IPS-15b (cell line): ENCODE measurements around the gene RAB3C.

Experiments
- H3K27me3 ChIP-seq: one replicate; pipeline ENCODE4 v1.6.1; 2013; ENCODE audit warnings: low read length; ENCODE audit not compliant: control insufficient read depth, insufficient read depth
- H3K36me3 ChIP-seq: one replicate; pipeline ENCODE4 v1.6.1; 2013; ENCODE audit warnings: low read length; ENCODE audit not compliant: control insufficient read depth, insufficient read depth
- H3K4me1 ChIP-seq: one replicate; pipeline ENCODE4 v1.6.1; 2013; ENCODE audit warnings: mild to moderate bottlenecking, low read length; ENCODE audit not compliant: control insufficient read depth, insufficient read depth
- H3K4me3 ChIP-seq: one replicate; pipeline ENCODE4 v1.5.1; 2013; ENCODE audit warnings: low read depth, low read length
- H3K9ac ChIP-seq: one replicate; pipeline ENCODE4 v1.6.1; 2013; ENCODE audit warnings: low read depth, mild to moderate bottlenecking, low read length
- H3K9me3 ChIP-seq: one replicate; pipeline ENCODE4 v1.6.1; 2013; ENCODE audit warnings: mild to moderate bottlenecking, low read length; ENCODE audit not compliant: control insufficient read depth, insufficient read depth

Gene RAB3C

GRCh38 chr5:58849223-58849622, 266.3 kb downstream of the RAB3C start:
- Histone ChIP-seq H3K27me3 (no peaks in the 10 kb centered on the region), H3K4me3 (no peak overlapping the region), H3K36me3 (no peaks in the 10 kb centered on the region), H3K9ac (no peak overlapping the region), H3K4me1 (no peaks in the 10 kb centered on the region), H3K9me3 (no peaks in the 10 kb centered on the region)

- no peak overlapping the region for H3K4me3 ChIP-seq
These were observed 267.2 kb downstream of the RAB3C start for GRCh38 chr5:58849921-58850667.

GRCh38 chr5:58851153-58851552, 268.3 kb downstream of the RAB3C start:
- Histone ChIP-seq H3K36me3 (no peaks in the 10 kb centered on the region), H3K9me3 (no peaks in the 10 kb centered on the region), H3K9ac (no peak overlapping the region), H3K4me3 (no peak overlapping the region), H3K27me3 (no peaks in the 10 kb centered on the region), H3K4me1 (no peaks in the 10 kb centered on the region)

More at GRCh38 chr5:58849921-58850667, 267.2 kb downstream of the RAB3C start:
- no peaks in the 10 kb centered on the region for H3K27me3 ChIP-seq
- H3K9me3 ChIP-seq: no peaks in the 10 kb centered on the region
- H3K9ac ChIP-seq: no peak overlapping the region
- no peaks in the 10 kb centered on the region for H3K4me1 ChIP-seq
- H3K36me3 ChIP-seq: no peaks in the 10 kb centered on the region

GRCh38 chr5:58851571-58851970, 268.7 kb downstream of the RAB3C start:
- H3K9me3 ChIP-seq: no peaks in the 10 kb centered on the region
- no peaks in the 10 kb centered on the region for H3K27me3 ChIP-seq
- H3K36me3 ChIP-seq: no peaks in the 10 kb centered on the region
- H3K4me1 ChIP-seq: no peaks in the 10 kb centered on the region
- no peak overlapping the region for H3K9ac ChIP-seq
- no peak overlapping the region for H3K4me3 ChIP-seq

- H3K4me1 ChIP-seq: no peaks in the 10 kb centered on the region
- no peak overlapping the region for H3K4me3 ChIP-seq
- no peak overlapping the region for H3K9ac ChIP-seq
- H3K27me3 ChIP-seq: no peaks in the 10 kb centered on the region
- H3K36me3 ChIP-seq: no peaks in the 10 kb centered on the region
- no peaks in the 10 kb centered on the region for H3K9me3 ChIP-seq
These were observed 269.7 kb downstream of the RAB3C start for GRCh38 chr5:58852566-58852965.

GRCh38 chr5:58854441-58854840, 271.6 kb downstream of the RAB3C start:
- no peak overlapping the region for H3K4me3 ChIP-seq
- no peaks in the 10 kb centered on the region for H3K9me3 ChIP-seq
- H3K9ac ChIP-seq: no peak overlapping the region
- no peaks in the 10 kb centered on the region for H3K27me3 ChIP-seq
- H3K4me1 ChIP-seq: no peaks in the 10 kb centered on the region
- H3K36me3 ChIP-seq: no peaks in the 10 kb centered on the region

- no peaks in the 10 kb centered on the region for H3K9me3 ChIP-seq
- H3K4me3 ChIP-seq: no peak overlapping the region
- no peaks in the 10 kb centered on the region for H3K36me3 ChIP-seq
- H3K9ac ChIP-seq: no peak overlapping the region
- no peaks in the 10 kb centered on the region for H3K27me3 ChIP-seq
- H3K4me1 ChIP-seq: no peaks in the 10 kb centered on the region
These were observed 273.2 kb downstream of the RAB3C start for GRCh38 chr5:58855851-58856739.

GRCh38 chr5:58857609-58858008, 274.7 kb downstream of the RAB3C start:
- Histone ChIP-seq H3K36me3 (no peaks in the 10 kb centered on the region), H3K9me3 (no peaks in the 10 kb centered on the region), H3K9ac (no peak overlapping the region), H3K4me3 (no peak overlapping the region), H3K4me1 (no peaks in the 10 kb centered on the region), H3K27me3 (no peaks in the 10 kb centered on the region)

- Histone ChIP-seq H3K4me1 (no peaks in the 10 kb centered on the region), H3K9ac (no peak overlapping the region), H3K9me3 (no peaks in the 10 kb centered on the region), H3K4me3 (no peak overlapping the region), H3K27me3 (no peaks in the 10 kb centered on the region), H3K36me3 (no peaks in the 10 kb centered on the region)
These were observed 277.8 kb downstream of the RAB3C start for GRCh38 chr5:58860680-58861079.

GRCh38 chr5:58868931-58869330, 286.1 kb downstream of the RAB3C start:
- H3K9ac ChIP-seq: no peak overlapping the region
- no peaks in the 10 kb centered on the region for H3K27me3 ChIP-seq
- H3K9me3 ChIP-seq: no peaks in the 10 kb centered on the region
- H3K4me1 ChIP-seq: no peaks in the 10 kb centered on the region
- no peak overlapping the region for H3K4me3 ChIP-seq
- H3K36me3 ChIP-seq: no peaks in the 10 kb centered on the region

- H3K9me3 ChIP-seq: no peaks in the 10 kb centered on the region
- H3K4me1 ChIP-seq: no peaks in the 10 kb centered on the region
- H3K9ac ChIP-seq: no peak overlapping the region
- no peaks in the 10 kb centered on the region for H3K36me3 ChIP-seq
- no peak overlapping the region for H3K4me3 ChIP-seq
- H3K27me3 ChIP-seq: no peaks in the 10 kb centered on the region
These were observed 288.9 kb downstream of the RAB3C start for GRCh38 chr5:58871648-58872242.
